BJ (cell line): ENCODE data around the gene FAM20B. TPM values are rescaled to one million over a fixed set of nuclear protein-coding genes. Genes with fewer than 3 reads are reported as not detected.

Experiments used
- CTCF ChIA-PET: fragments of 350-600 bp; formaldehyde crosslinking; extraction: SDS; loops from one replicate; lab custom pipeline; 2021; ENCODE audit warnings: antibody characterized with exemption, inconsistent platforms; lab: Yijun Ruan, JAX
- POLR2A ChIA-PET: fragments of 300-600 bp; sonication (Branson Sonifier 250); formaldehyde crosslinking; extraction: SDS; loops from one replicate; lab custom pipeline; 2021; ENCODE audit warnings: antibody characterized with exemption; lab: Charles Lee
- DNase-seq: peaks from one replicate; pipeline ENCODE4 v3.0.0-alpha.2; 2011; ENCODE audit warnings: low read depth
- H3K27me3 ChIP-seq: 2 replicates; pipeline ENCODE4 v1.6.0; 2011; ENCODE audit warnings: low read length; ENCODE audit not compliant: control insufficient read depth, insufficient read depth
- H3K36me3 ChIP-seq: 2 replicates; pipeline ENCODE4 v1.5.1; 2011; ENCODE audit warnings: low read length; ENCODE audit not compliant: control insufficient read depth, insufficient read depth
- H3K4me3 ChIP-seq: 2 replicates; pipeline ENCODE4 v1.5.1; 2011; ENCODE audit warnings: low read depth, mild to moderate bottlenecking, control low read depth, low read length
- polyA plus RNA-seq: library from polyadenylated mRNA; depleted of rRNA; stranded (reverse); fragments of >200 nt; gene quantifications from 2 replicates; pipeline ENCODE4 v1.2.3, GENCODE V29; 2011
- TF ChIP-seq, protein P1 (sequence below): IDR thresholded peaks from 2 replicates; pipeline ENCODE4 v1.5.1; 2011; ENCODE audit warnings: low read depth, mild to moderate bottlenecking, control low read depth, inconsistent platforms, low read length, moderate library complexity; ENCODE audit not compliant: insufficient read depth

The FAM20B gene
- polyA plus RNA-seq, 1 experiment: 36.2 TPM

GRCh38 chr1:179095924-179096323 is 70.2 kb downstream of the FAM20B start:
- H3K36me3 ChIP-seq: peaks cover 21% of the 10 kb centered on the region
- TF ChIP-seq, protein P1, sequence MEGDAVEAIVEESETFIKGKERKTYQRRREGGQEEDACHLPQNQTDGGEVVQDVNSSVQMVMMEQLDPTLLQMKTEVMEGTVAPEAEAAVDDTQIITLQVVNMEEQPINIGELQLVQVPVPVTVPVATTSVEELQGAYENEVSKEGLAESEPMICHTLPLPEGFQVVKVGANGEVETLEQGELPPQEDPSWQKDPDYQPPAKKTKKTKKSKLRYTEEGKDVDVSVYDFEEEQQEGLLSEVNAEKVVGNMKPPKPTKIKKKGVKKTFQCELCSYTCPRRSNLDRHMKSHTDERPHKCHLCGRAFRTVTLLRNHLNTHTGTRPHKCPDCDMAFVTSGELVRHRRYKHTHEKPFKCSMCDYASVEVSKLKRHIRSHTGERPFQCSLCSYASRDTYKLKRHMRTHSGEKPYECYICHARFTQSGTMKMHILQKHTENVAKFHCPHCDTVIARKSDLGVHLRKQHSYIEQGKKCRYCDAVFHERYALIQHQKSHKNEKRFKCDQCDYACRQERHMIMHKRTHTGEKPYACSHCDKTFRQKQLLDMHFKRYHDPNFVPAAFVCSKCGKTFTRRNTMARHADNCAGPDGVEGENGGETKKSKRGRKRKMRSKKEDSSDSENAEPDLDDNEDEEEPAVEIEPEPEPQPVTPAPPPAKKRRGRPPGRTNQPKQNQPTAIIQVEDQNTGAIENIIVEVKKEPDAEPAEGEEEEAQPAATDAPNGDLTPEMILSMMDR: no peak
- H3K4me3 ChIP-seq: no peak overlapping the region
- POLR2A ChIA-PET: interaction anchor here (0.6 kb wide), 1 partner anchor 103 kb away, joined by 4 read pairs; no protein-coding TSS in a partner anchor
- CTCF ChIA-PET: interaction anchor here (0.9 to 2.3 kb wide), 4 partner anchors 9 to 25 kb away, joined by 3 to 9 read pairs (median 4); no protein-coding TSS in a partner anchor
- no peaks in the 10 kb centered on the region for H3K27me3 ChIP-seq
- DNase-seq: no peak

DNA sequence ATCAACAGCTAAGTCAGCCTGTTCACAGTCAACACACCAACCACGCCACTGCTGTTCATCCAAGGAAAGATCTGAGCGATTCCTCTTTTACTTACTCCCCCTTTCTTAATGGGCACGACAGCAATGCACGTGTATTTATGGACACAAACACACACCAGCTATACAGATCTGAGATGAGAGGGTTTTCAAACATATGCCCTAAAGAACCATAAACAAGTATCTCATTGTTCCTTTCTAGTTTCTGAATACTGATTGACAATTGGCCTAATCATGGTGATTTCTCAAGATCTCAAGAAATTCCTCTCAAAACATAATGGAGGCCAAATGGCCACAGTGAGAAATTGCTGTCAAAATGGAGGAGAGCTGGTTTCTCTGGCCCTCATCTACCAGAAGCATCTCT is 74.2 kb downstream of the FAM20B start:
- Histone ChIP-seq H3K27me3 (no peaks in the 10 kb centered on the region), H3K36me3 (peaks cover 8% of the 10 kb centered on the region), H3K4me3 (no peak overlapping the region)
- no peak for DNase-seq
- ChIA-PET POLR2A (no interaction called here), CTCF (no interaction called here)
- TF ChIP-seq, protein P1: no peak

DNA sequence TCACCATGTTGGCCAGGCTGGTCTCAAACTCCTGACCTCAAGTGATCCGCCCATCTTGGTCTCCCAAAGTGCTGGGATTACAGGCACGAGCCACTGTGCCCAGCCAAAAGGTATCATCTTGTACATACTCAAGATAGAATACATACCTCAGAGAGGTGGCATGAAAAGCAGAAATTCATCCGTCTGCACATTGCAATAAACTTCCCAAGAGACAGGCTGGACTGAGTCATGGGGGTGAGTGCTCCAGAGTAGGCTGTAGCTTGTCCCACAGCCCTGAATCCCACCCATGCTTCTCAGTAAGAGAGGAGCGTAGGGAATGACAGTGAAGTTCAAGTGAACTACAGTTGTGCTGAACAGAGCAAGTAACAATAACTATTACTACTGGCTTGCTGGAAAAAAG is 75.9 kb downstream of the FAM20B start:
- peaks cover 10% of the 10 kb centered on the region for H3K36me3 ChIP-seq
- no peaks in the 10 kb centered on the region for H3K27me3 ChIP-seq
- ChIA-PET POLR2A (interaction anchor here (0.5 kb wide), 1 partner anchor 117 kb away, joined by 6 read pairs; no protein-coding TSS in a partner anchor), CTCF (no interaction called here)
- TF ChIP-seq, protein P1: no peak
- H3K4me3 ChIP-seq: no peak overlapping the region
- DNase-seq: no peak

DNA sequence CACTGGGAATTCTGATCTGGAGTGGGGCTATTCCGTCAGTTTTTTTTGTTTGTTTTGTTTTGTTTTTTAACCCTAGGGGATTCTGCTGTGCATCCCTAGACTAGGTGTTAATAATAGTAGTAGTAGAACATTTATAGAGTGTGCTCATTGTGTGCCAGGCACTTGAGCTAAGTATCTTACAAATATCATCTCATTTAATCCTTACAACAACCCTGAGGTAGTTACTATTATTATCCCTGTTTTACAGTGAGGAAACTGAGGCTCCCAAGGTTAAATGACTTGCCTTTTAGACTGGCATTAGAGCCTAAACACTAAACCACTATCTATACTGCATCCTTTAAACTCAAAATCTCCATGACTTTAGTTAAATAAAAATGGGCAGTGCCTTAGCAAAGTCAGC is 78.3 kb downstream of the FAM20B start:
- no peaks in the 10 kb centered on the region for H3K27me3 ChIP-seq
- TF ChIP-seq, protein P1: no peak
- CTCF ChIA-PET: interaction anchor here (3.0 kb wide), 1 partner anchor 12 kb away, joined by 15 read pairs; no protein-coding TSS in a partner anchor
- POLR2A ChIA-PET: no interaction called here
- DNase-seq: no peak
- H3K4me3 ChIP-seq: no peak overlapping the region
- peaks cover 24% of the 10 kb centered on the region for H3K36me3 ChIP-seq

- ChIA-PET CTCF (interaction anchor here (0.6 to 4.7 kb wide), 7 partner anchors 8 to 51 kb away, joined by 3 to 18 read pairs (median 5); no protein-coding TSS in a partner anchor), POLR2A (no interaction called here)
- Histone ChIP-seq H3K27me3 (no peaks in the 10 kb centered on the region), H3K4me3 (no peak overlapping the region), H3K36me3 (peaks cover 29% of the 10 kb centered on the region)
- TF ChIP-seq, protein P1: no peak
- DNase-seq: no peak
Observed at GRCh38 chr1:179104611-179105250, 79.0 kb downstream of the FAM20B start.
